ENCODE results near the gene PIGV.
"Not testable (repeated sequence)": the region's sequence is repeated elsewhere in the genome, so short reads cannot be mapped to it uniquely, and the experiment has no call there.

Gene PIGV

DNA sequence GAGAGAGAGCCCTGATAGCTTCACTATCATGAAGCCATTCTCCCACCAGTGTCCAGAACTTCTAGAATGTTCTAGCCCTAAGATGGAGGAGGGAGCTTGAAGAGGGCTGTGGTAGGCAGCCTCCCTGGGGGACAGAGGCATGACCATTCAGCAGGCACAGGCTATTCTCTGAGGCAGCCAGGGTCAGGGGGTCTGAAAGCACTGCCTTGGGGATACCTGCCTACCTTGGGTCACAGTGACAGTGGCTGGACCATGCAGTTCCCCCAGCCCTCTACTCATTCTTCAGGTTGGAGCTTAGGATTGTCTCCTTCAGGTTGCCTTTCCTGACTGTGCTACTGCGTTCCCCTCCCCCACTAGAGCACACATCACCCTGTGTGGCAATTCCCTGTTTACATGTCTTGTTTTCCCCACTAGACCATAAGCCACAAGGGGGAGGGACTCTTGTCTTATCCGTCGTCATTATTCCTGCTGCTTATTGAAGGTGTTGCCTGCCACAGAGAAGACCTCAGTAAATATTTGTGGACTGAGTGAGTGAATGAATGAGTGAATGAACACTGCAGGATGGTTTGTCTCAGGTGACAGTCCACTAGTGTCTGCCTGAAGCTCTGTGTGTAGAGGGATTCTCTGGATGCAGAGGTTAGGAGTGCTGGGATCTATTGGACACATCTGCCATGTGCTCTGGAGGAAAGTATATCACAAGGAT is 43.9 kb downstream of the PIGV start:
- DNase-seq = no peak

DNA sequence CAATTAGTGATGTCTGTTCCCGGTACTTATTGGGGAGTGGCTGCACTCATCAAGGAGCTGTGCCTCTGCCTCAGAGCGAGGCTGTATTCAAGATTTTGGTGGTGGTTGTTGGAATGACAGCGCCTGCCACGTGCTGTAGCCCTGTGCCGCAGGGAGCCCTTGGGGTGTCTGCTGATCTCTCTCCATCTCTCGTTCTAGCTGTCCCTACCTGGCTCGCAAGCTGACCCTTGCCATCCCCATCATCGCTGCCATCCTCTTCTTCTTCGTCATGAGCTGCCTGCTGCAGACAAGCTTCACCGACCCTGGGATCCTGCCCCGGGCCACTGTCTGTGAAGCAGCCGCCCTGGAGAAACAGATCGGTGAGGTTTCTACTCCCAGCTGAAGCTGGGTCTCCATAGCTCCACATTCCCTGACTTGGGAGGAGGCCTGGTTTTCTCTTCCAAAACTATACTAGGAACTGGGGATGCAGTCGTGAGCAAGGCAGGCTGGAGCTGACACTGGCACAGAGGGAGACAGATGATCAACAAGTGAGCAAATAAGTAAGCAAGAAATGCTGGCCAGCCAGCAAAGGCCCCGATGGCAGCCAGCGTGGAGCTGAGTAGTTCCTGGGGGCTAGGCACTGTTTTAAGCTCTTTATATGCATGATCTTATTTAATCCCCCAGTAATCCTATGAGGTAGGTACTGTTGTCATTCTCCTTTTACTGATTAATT is 44.7 kb downstream of the PIGV start:
- DNase-seq = no peak

DNA sequence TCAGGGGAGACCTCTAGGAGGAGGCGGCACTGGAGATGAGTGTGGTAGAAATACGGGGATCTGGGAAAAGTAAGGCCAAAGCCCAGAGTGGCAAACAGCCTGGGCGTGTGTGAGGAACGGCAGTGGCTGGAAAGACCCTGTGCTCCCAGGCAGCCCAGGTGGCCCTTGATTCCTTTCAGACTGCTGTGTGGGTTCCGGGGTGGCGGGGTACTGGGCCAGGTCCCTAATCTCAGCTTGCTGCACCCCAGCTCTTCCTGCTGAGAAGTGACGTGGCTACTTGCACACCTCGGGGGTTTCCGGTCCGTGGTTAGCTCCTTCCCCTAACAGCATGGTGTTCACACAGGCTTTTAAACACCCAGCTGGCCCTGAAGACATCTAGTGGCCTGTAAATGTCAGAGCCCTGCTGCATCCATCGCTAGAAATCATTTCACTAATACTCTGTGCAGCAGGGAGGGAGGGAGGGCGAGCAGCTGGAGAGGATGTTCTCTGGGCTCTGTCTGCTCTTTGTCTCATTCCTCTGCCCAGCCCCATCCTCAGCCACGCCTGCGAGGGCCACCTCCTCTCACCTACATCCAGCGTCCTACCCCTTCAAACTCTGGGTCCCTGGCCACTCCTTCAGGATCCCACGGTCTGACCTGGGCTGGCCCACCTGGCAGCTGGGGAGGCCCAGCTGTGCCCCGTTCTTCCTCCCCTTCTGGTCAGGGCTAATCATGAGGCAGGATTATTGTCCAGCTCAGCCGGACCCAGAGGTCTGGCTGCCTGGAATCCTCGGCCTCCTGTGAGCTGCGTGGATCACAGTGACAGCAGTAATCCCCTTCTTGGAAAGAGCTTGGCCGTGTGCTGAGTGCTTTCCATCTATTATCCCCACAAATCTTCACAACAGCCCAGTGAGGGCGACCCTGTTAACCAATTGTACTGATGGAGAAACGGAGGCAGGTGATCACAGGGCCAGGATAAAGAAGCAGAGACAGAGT is 46.0 kb downstream of the PIGV start:
- DNase-seq = no peak

DNA sequence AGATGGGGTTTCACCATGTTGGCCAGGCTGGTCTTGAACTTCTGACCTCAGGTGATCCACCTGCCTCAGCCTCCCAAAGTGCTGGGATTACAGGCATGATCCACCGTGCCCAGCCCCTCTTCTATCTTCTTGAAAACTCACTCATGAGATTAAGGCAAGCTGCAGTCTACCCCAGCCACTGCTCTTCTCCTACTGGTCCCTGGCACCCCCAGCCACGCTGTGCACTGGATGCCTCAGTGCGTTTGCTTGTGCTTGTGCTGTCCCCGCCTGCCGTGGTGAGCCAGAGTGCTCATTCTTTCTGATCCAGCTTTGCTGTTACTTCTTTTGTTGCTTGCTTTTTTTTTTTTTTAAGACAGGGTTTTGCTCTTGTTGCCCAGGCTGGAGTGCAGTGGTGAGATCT is 49.9 kb downstream of the PIGV start:
- DNase-seq = not testable (repeated sequence)

DNA sequence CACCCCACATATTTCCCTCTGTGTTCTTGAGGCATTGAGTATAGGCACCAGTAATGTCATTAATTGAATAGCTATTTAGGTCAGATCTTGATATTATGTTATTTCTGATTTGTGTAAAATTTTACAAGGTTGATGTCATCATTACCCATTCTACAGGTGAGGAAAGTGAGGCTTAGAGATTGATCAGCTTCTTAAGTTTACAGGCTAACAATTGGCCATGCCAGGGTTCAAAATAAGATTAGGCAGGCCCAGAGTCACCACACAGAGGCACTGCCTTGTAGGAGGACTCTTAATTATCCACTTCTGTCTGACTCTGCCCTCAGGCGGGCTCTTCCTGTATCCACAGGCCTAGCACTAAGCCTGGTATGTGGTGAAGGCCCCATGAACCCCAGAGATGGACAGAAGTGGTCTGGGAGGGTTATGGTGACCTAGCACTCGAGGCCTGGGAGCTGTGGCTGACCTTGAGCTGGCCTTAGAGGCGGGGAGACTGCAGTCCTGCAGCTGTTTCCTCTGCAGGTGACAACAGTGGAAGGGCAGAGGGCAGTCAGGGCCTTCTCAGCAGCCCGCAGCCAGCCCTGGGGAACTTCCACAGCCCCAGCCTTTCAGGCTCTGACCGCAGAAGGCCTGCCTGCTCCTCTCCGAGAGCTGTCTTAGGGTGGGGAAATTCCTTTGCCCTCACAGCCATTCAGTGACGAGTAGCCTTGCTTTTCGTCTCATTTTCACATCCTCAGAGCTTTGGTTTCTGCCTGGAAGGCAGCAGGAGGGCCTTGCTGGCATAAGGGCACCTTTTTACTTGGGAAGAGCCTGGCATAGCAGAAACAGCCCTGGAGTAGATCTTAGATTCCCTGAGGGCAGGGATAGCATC is 51.0 kb downstream of the PIGV start:
- DNase-seq = no peak

DNA sequence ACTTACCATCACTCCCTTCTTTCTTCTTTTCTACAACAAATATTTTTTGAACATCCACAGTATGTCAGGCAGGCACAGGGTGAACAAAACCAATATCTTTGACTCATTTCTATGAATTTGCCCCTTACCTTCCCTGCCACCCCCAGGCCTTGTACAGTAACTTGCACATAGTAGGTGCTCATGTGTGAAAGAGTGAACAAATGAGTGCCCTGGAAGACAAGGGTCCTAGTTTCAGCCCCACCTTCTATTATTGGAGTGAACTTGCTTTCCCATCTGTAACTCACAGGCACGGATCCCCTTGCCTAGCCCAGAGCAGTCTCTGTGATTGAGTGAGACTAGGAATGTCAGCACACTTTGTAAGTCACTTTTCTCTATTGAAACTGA is 51.6 kb downstream of the PIGV start:
- no peak for DNase-seq

DNA sequence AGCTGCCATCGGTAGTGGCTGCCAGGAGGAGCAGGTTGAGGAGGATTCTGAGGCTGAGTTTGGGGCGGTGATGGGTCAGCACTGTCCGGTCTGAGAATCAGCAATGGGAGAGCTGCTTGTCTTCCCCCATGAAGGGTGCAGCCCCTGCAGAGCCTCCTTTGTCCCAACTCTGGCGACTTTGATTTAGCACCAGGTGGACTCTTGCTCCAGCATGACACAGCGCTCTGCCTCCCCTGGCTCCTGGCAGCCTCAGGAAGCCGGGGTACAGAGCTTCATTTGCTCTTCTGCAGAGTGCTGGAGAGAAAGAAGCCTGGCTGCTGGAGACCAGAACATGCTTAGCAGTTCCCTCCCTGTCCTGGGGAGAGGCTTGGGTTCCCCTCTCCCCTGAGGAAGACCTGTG is 52.0 kb downstream of the PIGV start:
- no peak for DNase-seq

DNA sequence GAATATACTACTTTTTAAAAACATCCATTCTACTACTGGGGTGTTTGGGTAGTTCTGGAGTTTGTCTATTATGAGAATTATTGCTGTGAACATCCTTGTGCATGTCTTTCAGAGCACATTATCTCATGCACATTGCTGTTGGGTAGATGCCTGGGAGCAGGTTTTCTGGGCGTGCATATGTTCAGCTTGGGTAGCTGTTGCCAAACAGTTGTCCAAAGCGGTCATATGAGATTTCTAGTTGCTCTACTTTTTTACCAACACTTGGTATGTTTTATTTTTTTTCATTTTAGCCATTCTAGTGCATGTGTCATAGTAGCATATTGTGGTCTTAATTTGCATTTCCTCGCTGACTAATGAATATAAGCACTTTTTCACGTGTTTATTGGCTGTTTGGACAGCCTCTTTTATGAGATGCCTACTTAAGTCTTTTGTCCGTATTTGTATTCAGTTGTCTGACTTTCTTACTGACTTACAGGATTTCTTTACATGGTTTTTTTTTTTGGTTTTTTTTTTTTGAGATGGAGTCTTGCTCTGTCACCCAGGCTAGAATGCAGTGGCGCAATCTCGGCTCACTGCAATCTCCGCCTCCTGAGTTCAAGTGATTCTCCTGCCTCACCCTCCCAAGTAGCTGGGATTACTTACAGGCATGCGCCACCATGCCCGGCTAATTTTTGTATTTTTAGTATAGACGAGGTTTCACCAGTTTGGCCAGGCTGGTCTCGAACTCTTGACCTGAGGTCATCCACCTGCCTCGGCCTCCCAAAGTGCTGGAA is 56.9 kb downstream of the PIGV start:
- no peak for DNase-seq

DNA sequence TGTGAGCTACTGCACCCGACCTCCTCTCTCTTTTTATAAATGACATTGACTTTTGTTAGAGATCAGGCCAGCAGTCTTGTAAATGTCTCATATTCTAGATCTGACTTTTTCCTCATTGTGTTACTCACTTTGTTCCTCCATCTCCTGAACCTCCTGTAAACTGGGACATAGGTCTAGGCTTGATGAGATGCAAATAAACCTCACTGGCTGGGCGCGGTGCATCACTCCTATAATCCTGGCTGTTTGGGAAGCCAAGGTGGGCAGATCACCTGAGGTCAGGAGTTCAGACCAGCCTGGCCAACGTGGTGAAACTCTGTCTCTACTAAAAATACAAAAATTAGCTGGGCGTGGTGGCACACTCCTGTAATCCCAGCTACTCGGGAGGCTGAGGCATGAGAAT is 60.1 kb downstream of the PIGV start:
- DNase-seq = not testable (repeated sequence)

Measured in anterior cingulate cortex (tissue), 58 donors.